KOPT-K1 (cell line): ENCODE measurements around the gene LRBA.

Experiments used
- H3K27ac ChIP-seq: fragments of 200-600 bp; sonication (generic); 2 replicates; pipeline ENCODE4 v1.5.1; 2016; ENCODE audit warnings: antibody characterized with exemption, mild to moderate bottlenecking, low read depth, low read length; ENCODE audit not compliant: poor library complexity, severe bottlenecking
- H3K36me3 ChIP-seq: fragments of 200-600 bp; sonication (generic); 2 replicates; pipeline ENCODE4 v1.5.1; 2017; ENCODE audit warnings: antibody characterized with exemption, mild to moderate bottlenecking, low read length, moderate library complexity; ENCODE audit not compliant: insufficient read depth
- H3K9me3 ChIP-seq: fragments of 200-600 bp; sonication (generic); 2 replicates; pipeline ENCODE4 v1.5.1; 2017; ENCODE audit warnings: antibody characterized with exemption, low read length, mild to moderate bottlenecking; ENCODE audit not compliant: insufficient read depth, poor library complexity, severe bottlenecking

The LRBA gene

GRCh38 chr4:150867148-150867547 is 147.9 kb downstream of the LRBA start:
- no peak overlapping the region for H3K27ac ChIP-seq
- H3K36me3 ChIP-seq, result no peaks in the 10 kb centered on the region; the same call in 1 of the 2 replicates
- H3K9me3 ChIP-seq, result no peaks in the 10 kb centered on the region

- no peak overlapping the region for H3K27ac ChIP-seq
- H3K36me3 ChIP-seq, result no peaks in the 10 kb centered on the region; the same call in 1 of the 2 replicates
- no peaks in the 10 kb centered on the region for H3K9me3 ChIP-seq
Observed at GRCh38 chr4:150863456-150863855, 151.6 kb downstream of the LRBA start.

- no peaks in the 10 kb centered on the region for H3K9me3 ChIP-seq
- no peak overlapping the region for H3K27ac ChIP-seq
- no peaks in the 10 kb centered on the region for H3K36me3 ChIP-seq
Observed at GRCh38 chr4:150862829-150863228, 152.3 kb downstream of the LRBA start.

- no peak overlapping the region for H3K27ac ChIP-seq
- no peaks in the 10 kb centered on the region for H3K9me3 ChIP-seq
- H3K36me3 ChIP-seq, result no peaks in the 10 kb centered on the region
Observed at GRCh38 chr4:150859453-150859852, 155.6 kb downstream of the LRBA start.

GRCh38 chr4:150855981-150856510 is 159.0 kb downstream of the LRBA start:
- Histone ChIP-seq H3K36me3 (peaks cover 10% of the 10 kb centered on the region), H3K27ac (no peak overlapping the region), H3K9me3 (no peaks in the 10 kb centered on the region)

GRCh38 chr4:150854600-150854999 is 160.5 kb downstream of the LRBA start:
- Histone ChIP-seq H3K36me3 (peaks cover 11% of the 10 kb centered on the region), H3K27ac (no peak overlapping the region), H3K9me3 (no peaks in the 10 kb centered on the region)

GRCh38 chr4:150853882-150854281 is 161.2 kb downstream of the LRBA start:
- Histone ChIP-seq H3K36me3 (peaks cover 18% of the 10 kb centered on the region), H3K27ac (no peak overlapping the region), H3K9me3 (no peaks in the 10 kb centered on the region)

- no peaks in the 10 kb centered on the region for H3K9me3 ChIP-seq
- peaks cover 24% of the 10 kb centered on the region for H3K36me3 ChIP-seq
- no peak overlapping the region for H3K27ac ChIP-seq
Observed at GRCh38 chr4:150852216-150852615, 162.9 kb downstream of the LRBA start.

- Histone ChIP-seq H3K27ac (no peak overlapping the region), H3K36me3 (peaks cover 31% of the 10 kb centered on the region), H3K9me3 (no peaks in the 10 kb centered on the region)
Observed at GRCh38 chr4:150849016-150849415, 166.1 kb downstream of the LRBA start.

- Histone ChIP-seq H3K27ac (no peak overlapping the region), H3K36me3 (peaks cover 49% of the 10 kb centered on the region), H3K9me3 (no peaks in the 10 kb centered on the region)
Observed at GRCh38 chr4:150828159-150828558, 186.9 kb downstream of the LRBA start.

- no peak overlapping the region for H3K27ac ChIP-seq
- no peaks in the 10 kb centered on the region for H3K9me3 ChIP-seq
Observed at GRCh38 chr4:150827226-150827625, 187.9 kb downstream of the LRBA start.

GRCh38 chr4:150826306-150826705 is 188.8 kb downstream of the LRBA start:
- H3K36me3 ChIP-seq, result peaks cover 49% of the 10 kb centered on the region
- H3K9me3 ChIP-seq, result no peaks in the 10 kb centered on the region
- no peak overlapping the region for H3K27ac ChIP-seq

More at GRCh38 chr4:150827226-150827625, 187.9 kb downstream of the LRBA start:
- H3K36me3 ChIP-seq, result peaks cover 49% of the 10 kb centered on the region

GRCh38 chr4:150822407-150822806 is 192.7 kb downstream of the LRBA start:
- Histone ChIP-seq H3K27ac (no peak overlapping the region), H3K9me3 (peaks cover 3% of the 10 kb centered on the region), H3K36me3 (peaks cover 37% of the 10 kb centered on the region)

- H3K36me3 ChIP-seq, result peaks cover 34% of the 10 kb centered on the region
Observed at GRCh38 chr4:150821641-150822040, 193.4 kb downstream of the LRBA start.

GRCh38 chr4:150820409-150820808 is 194.7 kb downstream of the LRBA start:
- Histone ChIP-seq H3K9me3 (peaks cover 10% of the 10 kb centered on the region), H3K36me3 (peaks cover 23% of the 10 kb centered on the region), H3K27ac (no peak overlapping the region)

More at GRCh38 chr4:150821641-150822040, 193.4 kb downstream of the LRBA start:
- H3K27ac ChIP-seq, result no peak overlapping the region
- peaks cover 10% of the 10 kb centered on the region for H3K9me3 ChIP-seq

- Histone ChIP-seq H3K36me3 (0 out of 2 replicates have a peak, but pooled peaks cover 6% of the 10 kb centered on the region), H3K9me3 (peaks cover 10% of the 10 kb centered on the region), H3K27ac (no peak overlapping the region)
Observed at GRCh38 chr4:150818661-150819060, 196.4 kb downstream of the LRBA start.
